IMR-90 (cell line): ENCODE measurements around the gene MAST3. TPM values are rescaled to one million over a fixed set of nuclear protein-coding genes. Genes with fewer than 3 reads are reported as not detected.

Experiments
- ATAC-seq: fragments of 200-7000 bp; cut with Tn5 transposase; 2 replicates; pipeline ENCODE4 v1.9.1; 2020; ENCODE audit warnings: low read depth, mild to moderate bottlenecking, moderate library complexity
- BruUV-seq: library from RNA; stranded (reverse); fragments of 400-500 nt; replicated peaks from 2 replicates; lab custom pipeline; 2021; lab: Mats Ljungman, UMichigan
- CTCF ChIA-PET: fragments of 300-600 bp; formaldehyde crosslinking; extraction: SDS; loops from one replicate; lab custom pipeline; 2021; ENCODE audit warnings: antibody characterized with exemption; lab: Yijun Ruan, JAX
- POLR2A ChIA-PET: fragments of 300-600 bp; sonication (Branson Sonifier 250); formaldehyde crosslinking; loops from one replicate; lab custom pipeline; 2022; ENCODE audit warnings: antibody characterized with exemption; ENCODE audit not compliant: unreplicated experiment; lab: Charles Lee
- DNase-seq: peaks from one replicate; pipeline ENCODE4 v3.0.0; 2013
- H2AFZ ChIP-seq: replicated peaks from 2 replicates; pipeline ENCODE3; 2013; ENCODE audit warnings: low read length, mild to moderate bottlenecking; ENCODE audit not compliant: poor library complexity
- H2AK5ac ChIP-seq: 2 replicates; pipeline ENCODE4 v1.6.1; 2013; ENCODE audit warnings: low read depth, low read length, inconsistent platforms
- H2AK9ac ChIP-seq: replicated peaks from 2 replicates; pipeline ENCODE3; 2013; ENCODE audit warnings: mild to moderate bottlenecking, low read depth, low read length, moderate library complexity; ENCODE audit not compliant: poor library complexity
- H2BK120ac ChIP-seq: 2 replicates; pipeline ENCODE4 v1.6.1; 2013; ENCODE audit warnings: low read depth, low read length, inconsistent platforms
- H2BK15ac ChIP-seq: 3 replicates; pipeline ENCODE4 v1.6.1; 2013; ENCODE audit warnings: low read depth, low read length, inconsistent platforms
- H2BK20ac ChIP-seq: 2 replicates; pipeline ENCODE4 v1.6.1; 2013; ENCODE audit warnings: low read depth, mild to moderate bottlenecking, inconsistent platforms, low read length, moderate library complexity
- H2BK5ac ChIP-seq: 2 replicates; pipeline ENCODE4 v1.6.1; 2013; ENCODE audit warnings: mild to moderate bottlenecking, low read depth, low read length, inconsistent platforms; ENCODE audit not compliant: poor library complexity, severe bottlenecking
- H3K14ac ChIP-seq: replicated peaks from 2 replicates; pipeline ENCODE4 v1.6.1; 2013; ENCODE audit warnings: low read depth, low read length, inconsistent platforms
- H3K18ac ChIP-seq: 2 replicates; pipeline ENCODE4 v1.6.1; 2013; ENCODE audit warnings: low read depth, low read length, control low read depth
- H3K23ac ChIP-seq: 2 replicates; pipeline ENCODE4 v1.6.1; 2013; ENCODE audit warnings: low read depth, low read length, inconsistent platforms
- H3K27ac ChIP-seq: 2 replicates; pipeline ENCODE4 v1.5.1; 2013; ENCODE audit warnings: mild to moderate bottlenecking, control low read depth, low read length; ENCODE audit not compliant: insufficient read depth
- H3K27me3 ChIP-seq: 2 replicates; pipeline ENCODE4 v1.6.1; 2013; ENCODE audit warnings: low read length; ENCODE audit not compliant: control insufficient read depth, insufficient read depth
- H3K36me3 ChIP-seq: 2 replicates; pipeline ENCODE4 v1.6.1; 2013; ENCODE audit warnings: low read length, mixed read lengths; ENCODE audit not compliant: control insufficient read depth, insufficient read depth
- H3K4ac ChIP-seq: 2 replicates; pipeline ENCODE4 v1.6.1; 2013; ENCODE audit warnings: low read depth, low read length, inconsistent platforms
- H3K4me1 ChIP-seq: 2 replicates; pipeline ENCODE4 v1.6.1; 2013; ENCODE audit warnings: low read length, mixed read lengths; ENCODE audit not compliant: control insufficient read depth, insufficient read depth
- H3K4me2 ChIP-seq: 2 replicates; pipeline ENCODE4 v1.6.1; 2013; ENCODE audit warnings: low read depth, mild to moderate bottlenecking, control low read depth, low read length, moderate library complexity
- H3K4me3 ChIP-seq: 2 replicates; pipeline ENCODE4 v1.5.1; 2013; ENCODE audit warnings: low read depth, mild to moderate bottlenecking, control low read depth, low read length, moderate library complexity; ENCODE audit not compliant: insufficient read depth
- H3K56ac ChIP-seq: 2 replicates; pipeline ENCODE4 v1.6.1; 2013; ENCODE audit warnings: low read length, inconsistent platforms; ENCODE audit not compliant: insufficient read depth; ENCODE audit errors: extremely low read depth
- H3K79me1 ChIP-seq, 2 experiments: 2 replicates each; pipeline ENCODE4 v1.6.1; 2013; ENCODE audit warnings: low read length in 2 of 2, inconsistent platforms in 1 of 2, low read depth in 1 of 2
- H3K9ac ChIP-seq: 2 replicates; pipeline ENCODE4 v1.6.1; 2013; ENCODE audit warnings: low read depth, low read length, control low read depth
- H3K9me1 ChIP-seq: 2 replicates; pipeline ENCODE4 v1.6.1; 2013; ENCODE audit warnings: low read length, inconsistent platforms; ENCODE audit not compliant: insufficient read depth
- H3K9me3 ChIP-seq: 2 replicates; pipeline ENCODE4 v1.6.1; 2013; ENCODE audit warnings: low read length; ENCODE audit not compliant: control insufficient read depth, insufficient read depth
- H4K20me1 ChIP-seq: 2 replicates; pipeline ENCODE4 v1.6.1; 2013; ENCODE audit warnings: low read length, inconsistent platforms; ENCODE audit not compliant: insufficient read depth
- H4K5ac ChIP-seq: 2 replicates; pipeline ENCODE4 v1.6.1; 2013; ENCODE audit warnings: mild to moderate bottlenecking, low read depth, low read length, control low read depth
- H4K8ac ChIP-seq, 2 experiments: 2 replicates each; pipeline ENCODE4 v1.6.1; 2013; ENCODE audit warnings: low read depth in 2 of 2, low read length in 2 of 2, control low read depth in 1 of 2, inconsistent platforms in 1 of 2
- H4K91ac ChIP-seq: 2 replicates; pipeline ENCODE4 v1.6.1; 2013; ENCODE audit warnings: low read depth, low read length, inconsistent platforms; ENCODE audit not compliant: insufficient read depth
- BHLHE40 ChIP-seq: fragments of 150-350 bp; IDR thresholded peaks from 2 replicates; pipeline ENCODE4 v1.6.1; 2016; ENCODE audit warnings: mild to moderate bottlenecking, low read depth, low read length
- CEBPB ChIP-seq: IDR thresholded peaks from 2 replicates; pipeline ENCODE4 v1.6.1; 2012; ENCODE audit warnings: low read depth, low read length, improper control_type of control experiment
- CTCF ChIP-seq: conservative IDR thresholded peaks from 2 replicates; pipeline ENCODE4 v1.5.1; 2012; ENCODE audit warnings: mild to moderate bottlenecking, low read depth, low read length, improper control_type of control experiment
- FOS ChIP-seq: fragments of 150-350 bp; IDR thresholded peaks from 2 replicates; pipeline ENCODE4 v1.6.1; 2016; ENCODE audit warnings: low read depth, low read length
- MAFK ChIP-seq: IDR thresholded peaks from 2 replicates; pipeline ENCODE4 v1.6.1; 2012; ENCODE audit warnings: low read depth, low read length, improper control_type of control experiment
- MAZ ChIP-seq: IDR thresholded peaks from 2 replicates; pipeline ENCODE4 v1.6.1; 2012; ENCODE audit warnings: low read depth, mild to moderate bottlenecking, low read length, improper control_type of control experiment, moderate library complexity, borderline replicate concordance
- MXI1 ChIP-seq: IDR thresholded peaks from 2 replicates; pipeline ENCODE4 v1.6.1; 2012; ENCODE audit warnings: low read depth, mild to moderate bottlenecking, low read length, moderate library complexity, borderline replicate concordance
- RAD21 ChIP-seq: IDR thresholded peaks from 2 replicates; pipeline ENCODE4 v1.6.1; 2012; ENCODE audit warnings: low read length, improper control_type of control experiment
- RCOR1 ChIP-seq: IDR thresholded peaks from 2 replicates; pipeline ENCODE4 v1.6.1; 2012; ENCODE audit warnings: mild to moderate bottlenecking, low read length, improper control_type of control experiment; ENCODE audit not compliant: insufficient replicate concordance
- RFX5 ChIP-seq: IDR thresholded peaks from 2 replicates; pipeline ENCODE4 v1.8.0; 2012; ENCODE audit warnings: low read depth, mild to moderate bottlenecking, low read length, moderate library complexity
- SMC3 ChIP-seq: fragments of 150-350 bp; IDR thresholded peaks from 2 replicates; pipeline ENCODE4 v1.6.1; 2016; ENCODE audit warnings: low read depth, mild to moderate bottlenecking, antibody characterized with exemption, low read length, moderate library complexity
- WGBS, 2 experiments: methylation state at CpG; one replicate each; pipeline versions ENCODE4 v1.1.5 to v1.1.7; 2013; ENCODE audit warnings: missing lambda C conversion rate in 2 of 2; ENCODE audit not compliant: insufficient read length in 1 of 2; ENCODE audit errors: extremely low coverage in 2 of 2; 5-methylcytosine and 5-hydroxymethylcytosine counted together
- dilution Hi-C: fragments of 300-500 bp; cut with HindIII; formaldehyde crosslinking; loops from one replicate; pipeline ENCODE4 v1.14.3; 2018; ENCODE audit warnings: low sequenced_read_pairs; ENCODE audit not compliant: unreplicated experiment
- in situ Hi-C: fragments of 300-500 bp; cut with MboI; formaldehyde crosslinking; loops from 3 replicates; pipeline ENCODE4 v1.14.3; 2019; ENCODE audit warnings: low sequenced_read_pairs, inconsistent platforms, mixed read lengths
- intact Hi-C: fragments of 100-400 bp; cut with micrococcal nuclease; formaldehyde crosslinking; loops from 2 replicates; pipeline ENCODE4 v1.10.0; 2022
- polyA plus RNA-seq, 3 experiments: library from polyadenylated mRNA; depleted of rRNA; stranded (reverse); fragments of >200 nt; gene quantifications; 2 replicates each; pipeline ENCODE4 v1.2.3, GENCODE V29; 2012; ENCODE audit warnings: low replicate concordance in 1 of 3
- total RNA-seq: library from RNA; depleted of rRNA; stranded (reverse); fragments of >200 nt; gene quantifications from 2 replicates; pipeline ENCODE4 v1.2.3, GENCODE V29; 2012
- TF ChIP-seq, protein P1 (sequence below): fragments of 150-350 bp; IDR thresholded peaks from 2 replicates; pipeline ENCODE4 v1.6.1; 2016; ENCODE audit warnings: low read depth, mild to moderate bottlenecking, low read length, moderate library complexity, borderline replicate concordance

MAST3 gene
- total and polyA plus RNA-seq, 2 of the 4 experiments (the other 2 are of a cell fraction): 1.3 to 4.3 TPM

- dilution Hi-C loops: no loop called here
- Histone ChIP-seq H4K5ac (peak overlapping the region; percentile 92), H3K27ac (peak overlapping the region; percentile 13; the same call in 1 of the 2 replicates), H3K14ac (peak overlapping the region; percentile 82), H2BK5ac (peak overlapping the region; percentile 26), H4K20me1 (peaks cover 4% of the 10 kb centered on the region; the same call in 1 of the 2 replicates), H2BK15ac (no peak overlapping the region), H3K18ac (peak overlapping the region; percentile 39), H2BK20ac (no peak overlapping the region), H3K4me3 (peak overlapping the region; percentile 94), H3K4me1 (peaks cover 10% of the 10 kb centered on the region), H3K56ac (no peak overlapping the region), H2AK9ac (peak overlapping the region; percentile 84), H4K91ac (peak overlapping the region; percentile 37; the same call in 1 of the 2 replicates), H3K36me3 (0 out of 2 replicates have a peak, but pooled peaks cover 3% of the 10 kb centered on the region), H3K79me1 (no peaks in the 10 kb centered on the region; a peak in 1 of 4 replicates), H3K27me3 (no peaks in the 10 kb centered on the region), H2AK5ac (peak overlapping the region; percentile 35; the same call in 1 of the 2 replicates), H4K8ac (peak overlapping the region; percentile 79 to 83), H3K4ac (peak overlapping the region; percentile 50), H2BK120ac (no peak overlapping the region), H2AFZ (peak overlapping the region; percentile 97), H3K4me2 (peak overlapping the region; percentile 90), H3K9me1 (no peaks in the 10 kb centered on the region), H3K9ac (peak overlapping the region; percentile 78), H3K9me3 (no peaks in the 10 kb centered on the region), H3K23ac (0 out of 2 replicates have a peak overlapping the region, but pooled peaks have one; percentile 73)
- BruUV-seq: TSS peak; percentile 45
- WGBS, 2 experiments: 0% methylated on average over 41 of the region's 92 CpGs; no CpG with 5 or more reads in 1 of the 2 experiments
- no peak for DNase-seq
- ChIA-PET POLR2A (interaction anchor here (1.4 kb wide), 1 partner anchor 172 kb away, joined by 3 read pairs; the partner anchor contains the start of gene JUND), CTCF (interaction anchor here (0.6 kb wide), 1 partner anchor 1174 kb away, joined by 3 read pairs; no protein-coding TSS in a partner anchor)
- in situ Hi-C loops: loop anchor here (5.0 to 10.0 kb wide), 2 partner anchors 142 to 305 kb away; partner anchors contain the start of gene SSBP4
- peak; percentile 84 for ATAC-seq
- intact Hi-C loops: loop anchor here (5.0 kb wide), 1 partner anchor 42 kb away; the partner anchor contains the start of gene PIK3R2
- TF ChIP-seq, protein P1, sequence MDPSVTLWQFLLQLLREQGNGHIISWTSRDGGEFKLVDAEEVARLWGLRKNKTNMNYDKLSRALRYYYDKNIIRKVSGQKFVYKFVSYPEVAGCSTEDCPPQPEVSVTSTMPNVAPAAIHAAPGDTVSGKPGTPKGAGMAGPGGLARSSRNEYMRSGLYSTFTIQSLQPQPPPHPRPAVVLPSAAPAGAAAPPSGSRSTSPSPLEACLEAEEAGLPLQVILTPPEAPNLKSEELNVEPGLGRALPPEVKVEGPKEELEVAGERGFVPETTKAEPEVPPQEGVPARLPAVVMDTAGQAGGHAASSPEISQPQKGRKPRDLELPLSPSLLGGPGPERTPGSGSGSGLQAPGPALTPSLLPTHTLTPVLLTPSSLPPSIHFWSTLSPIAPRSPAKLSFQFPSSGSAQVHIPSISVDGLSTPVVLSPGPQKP: no peak
- no peak for TF ChIP-seq BHLHE40
- no peak for TF ChIP-seq RCOR1
- TF ChIP-seq RFX5: no peak
- TF ChIP-seq RAD21: no peak
- TF ChIP-seq CEBPB: no peak; the same call in 1 of the 2 replicates
- TF ChIP-seq SMC3: no peak
- no peak for TF ChIP-seq CTCF
- TF ChIP-seq MAZ: no peak
- no peak for TF ChIP-seq MAFK
- TF ChIP-seq FOS: no peak
- TF ChIP-seq MXI1: no peak
Observed at GRCh38 chr19:18109733-18110608, 12.4 kb downstream of the MAST3 start.
